H9 (cell line): ENCODE data around the gene CACHD1. TPM values are rescaled to one million over a fixed set of nuclear protein-coding genes. Genes with fewer than 3 reads are reported as not detected.

ENCODE experiments used
- DNase-seq: peaks from one replicate; pipeline ENCODE4 v3.0.0-alpha.2; 2017
- H2AFZ ChIP-seq: one replicate; pipeline ENCODE4 v1.6.1; 2013; ENCODE audit warnings: mild to moderate bottlenecking, low read length, control low read depth, moderate library complexity
- H2AK5ac ChIP-seq: 2 replicates; pipeline ENCODE4 v1.6.1; 2013; ENCODE audit warnings: low read length, control low read depth, mixed read lengths; ENCODE audit not compliant: insufficient read length
- H2BK120ac ChIP-seq: one replicate; pipeline ENCODE4 v1.6.1; 2013; ENCODE audit warnings: low read depth, mild to moderate bottlenecking, low read length, control low read depth, inconsistent platforms; ENCODE audit not compliant: poor library complexity, severe bottlenecking
- H2BK12ac ChIP-seq: 2 replicates; pipeline ENCODE4 v1.6.1; 2013; ENCODE audit warnings: low read length, control low read depth, mixed read lengths, low read depth; ENCODE audit not compliant: insufficient read length
- H2BK15ac ChIP-seq: 2 replicates; pipeline ENCODE4 v1.6.1; 2013; ENCODE audit warnings: low read depth, low read length, control low read depth
- H2BK20ac ChIP-seq: one replicate; pipeline ENCODE4 v1.6.1; 2013; ENCODE audit warnings: low read depth, mild to moderate bottlenecking, low read length, control low read depth, inconsistent platforms; ENCODE audit not compliant: poor library complexity, severe bottlenecking
- H2BK5ac ChIP-seq: 2 replicates; pipeline ENCODE4 v1.6.1; 2013; ENCODE audit warnings: low read length, control low read depth, mixed read lengths; ENCODE audit not compliant: insufficient read length
- H3K14ac ChIP-seq: 2 replicates; pipeline ENCODE4 v1.6.1; 2013; ENCODE audit warnings: low read length, control low read depth; ENCODE audit not compliant: insufficient read depth
- H3K18ac ChIP-seq: 2 replicates; pipeline ENCODE4 v1.6.1; 2013; ENCODE audit warnings: low read depth, mild to moderate bottlenecking, mixed read lengths, low read length, control low read depth; ENCODE audit not compliant: insufficient read length
- H3K23ac ChIP-seq: 2 replicates; pipeline ENCODE4 v1.6.1; 2013; ENCODE audit warnings: low read length, control low read depth, mixed read lengths, low read depth; ENCODE audit not compliant: insufficient read length
- H3K23me2 ChIP-seq: 2 replicates; pipeline ENCODE4 v1.6.1; 2013; ENCODE audit warnings: low read depth, mild to moderate bottlenecking, mixed read lengths, low read length, control low read depth; ENCODE audit not compliant: insufficient read length, poor library complexity, severe bottlenecking
- H3K27ac ChIP-seq: 2 replicates; pipeline ENCODE4 v1.5.1; 2013; ENCODE audit warnings: low read length, control low read depth, mixed read lengths, low read depth; ENCODE audit not compliant: insufficient read length
- H3K27me3 ChIP-seq: 2 replicates; pipeline ENCODE4 v1.6.1; 2013; ENCODE audit warnings: low read length, control low read depth, inconsistent platforms; ENCODE audit not compliant: insufficient read depth
- H3K4ac ChIP-seq: 2 replicates; pipeline ENCODE4 v1.6.1; 2013; ENCODE audit warnings: low read depth, mild to moderate bottlenecking, control low read depth, inconsistent platforms, low read length, moderate library complexity
- H3K4me1 ChIP-seq: 2 replicates; pipeline ENCODE4 v1.6.1; 2013; ENCODE audit warnings: low read length, control low read depth, inconsistent platforms; ENCODE audit not compliant: insufficient read depth
- H3K4me2 ChIP-seq: 2 replicates; pipeline ENCODE4 v1.6.1; 2013; ENCODE audit warnings: low read length, control low read depth, mixed read lengths; ENCODE audit not compliant: insufficient read length, insufficient read depth
- H3K56ac ChIP-seq: 2 replicates; pipeline ENCODE4 v1.6.1; 2013; ENCODE audit warnings: low read depth, mild to moderate bottlenecking, mixed read lengths, low read length, control low read depth; ENCODE audit not compliant: insufficient read length
- H3K79me1 ChIP-seq: 2 replicates; pipeline ENCODE4 v1.6.1; 2013; ENCODE audit warnings: low read depth, mild to moderate bottlenecking, moderate library complexity, low read length, control low read depth, inconsistent platforms; ENCODE audit not compliant: insufficient read depth, poor library complexity, severe bottlenecking
- H3K79me2 ChIP-seq: 2 replicates; pipeline ENCODE4 v1.6.1; 2013; ENCODE audit warnings: low read length, control low read depth, inconsistent platforms; ENCODE audit not compliant: insufficient read depth
- H3K9ac ChIP-seq: 2 replicates; pipeline ENCODE4 v1.6.1; 2013; ENCODE audit warnings: low read length, control low read depth, mixed read lengths; ENCODE audit not compliant: insufficient read length; ENCODE audit errors: extremely low read depth
- H3K9me3 ChIP-seq: one replicate; pipeline ENCODE4 v1.6.1; 2013; ENCODE audit warnings: low read depth, low read length, inconsistent platforms; ENCODE audit not compliant: control insufficient read depth
- H3T11ph ChIP-seq: one replicate; pipeline ENCODE4 v1.6.1; 2013; ENCODE audit warnings: mild to moderate bottlenecking, low read length, control low read depth, inconsistent platforms
- H4K20me1 ChIP-seq: one replicate; pipeline ENCODE4 v1.6.1; 2013; ENCODE audit not compliant: control insufficient read depth, insufficient read length, insufficient read depth
- H4K5ac ChIP-seq: 2 replicates; pipeline ENCODE4 v1.6.1; 2013; ENCODE audit warnings: low read depth, mild to moderate bottlenecking, mixed read lengths, low read length, control low read depth; ENCODE audit not compliant: insufficient read length
- H4K8ac ChIP-seq: replicated peaks from 2 replicates; pipeline ENCODE4 v1.6.1; 2013; ENCODE audit warnings: low read length, control low read depth, mixed read lengths, low read depth; ENCODE audit not compliant: insufficient read length
- H4K91ac ChIP-seq: 2 replicates; pipeline ENCODE4 v1.6.1; 2013; ENCODE audit warnings: low read depth, mild to moderate bottlenecking, moderate library complexity, mixed read lengths, low read length, control low read depth; ENCODE audit not compliant: insufficient read length
- H3K27ac Mint-ChIP-seq, 3 experiments: 2 replicates in 2 of 3; 3 replicates in 1 of 3; pipeline ENCODE4 v1.8.0; 2020 to 2021; ENCODE audit warnings: mixed read lengths in 3 of 3, mild to moderate bottlenecking in 1 of 3, moderate library complexity in 1 of 3
- H3K27me3 Mint-ChIP-seq: 2 replicates; pipeline ENCODE4 v1.8.0; 2021; ENCODE audit warnings: low read depth, mild to moderate bottlenecking, moderate library complexity, mixed read lengths
- H3K36me3 Mint-ChIP-seq, 3 experiments: 2 replicates in 2 of 3; 3 replicates in 1 of 3; pipeline ENCODE4 v1.8.0; 2020 to 2021; ENCODE audit warnings: low read depth in 3 of 3, mixed read lengths in 3 of 3; ENCODE audit not compliant: insufficient read depth in 1 of 3
- H3K4me1 Mint-ChIP-seq, 2 experiments: 2 replicates each; pipeline ENCODE4 v1.8.0; 2020; ENCODE audit warnings: mixed read lengths in 2 of 2
- H3K4me3 Mint-ChIP-seq, 2 experiments: 2 replicates in 1 of 2; 3 replicates in 1 of 2; pipeline ENCODE4 v1.8.0; 2020 to 2021; ENCODE audit warnings: mild to moderate bottlenecking in 2 of 2, mixed read lengths in 2 of 2, moderate library complexity in 1 of 2
- H3K9me3 Mint-ChIP-seq, 2 experiments: 2 replicates in 1 of 2; 3 replicates in 1 of 2; pipeline ENCODE4 v1.8.0; 2020; ENCODE audit warnings: mild to moderate bottlenecking in 2 of 2, mixed read lengths in 2 of 2, moderate library complexity in 1 of 2
- CTCF ChIP-seq: fragments of 200-600 bp; sonication (generic); conservative IDR thresholded peaks from 3 replicates; pipeline ENCODE4 v1.8.0; 2021; ENCODE audit warnings: antibody characterized with exemption, mild to moderate bottlenecking
- WGBS: extraction: QIAGEN DNeasy Blood & Tissue Kit; methylation state at CpG from one replicate; pipeline ENCODE4 v1.1.7; 2013; ENCODE audit warnings: missing lambda C conversion rate, low lambda C conversion rate, mixed read lengths; ENCODE audit not compliant: insufficient read length; ENCODE audit errors: extremely low coverage; 5-methylcytosine and 5-hydroxymethylcytosine counted together
- total RNA-seq: library from RNA; stranded (reverse); gene quantifications from 2 replicates; pipeline ENCODE4 v1.2.1, GENCODE V29; 2021

The CACHD1 gene
- total RNA-seq, 1 experiment from 2014 or later, result 94.2 TPM

- Histone ChIP-seq H3K4ac (no peak overlapping the region), H3K9me3 (no peaks in the 10 kb centered on the region), H2BK12ac (no peak overlapping the region), H2BK5ac (no peak overlapping the region), H3T11ph (no peak overlapping the region), H3K27me3 (no peaks in the 10 kb centered on the region), H3K23ac (no peak overlapping the region), H3K4me1 (peaks cover 19% of the 10 kb centered on the region; the same call in 1 of the 2 replicates), H2AK5ac (no peak overlapping the region), H3K9ac (no peak overlapping the region), H2BK120ac (no peak overlapping the region), H4K5ac (no peak overlapping the region), H3K23me2 (no peaks in the 10 kb centered on the region), H3K79me1 (no peaks in the 10 kb centered on the region), H3K18ac (no peak overlapping the region), H4K8ac (no peak overlapping the region), H2BK15ac (no peak overlapping the region), H2AFZ (no peak overlapping the region), H4K91ac (no peak overlapping the region), H4K20me1 (no peaks in the 10 kb centered on the region), H3K14ac (no peak overlapping the region), H3K56ac (no peak overlapping the region), H3K27ac (no peak overlapping the region), H2BK20ac (no peak overlapping the region), H3K79me2 (no peaks in the 10 kb centered on the region; the same call in 1 of the 2 replicates), H3K4me2 (no peak overlapping the region)
- WGBS, result no CpG with 5 or more reads among the region's 6 CpGs
- TF ChIP-seq CTCF, result no peak
- Mint-ChIP-seq H3K36me3 (peaks cover 1 to 4% (median 3%) of the 10 kb centered on the region in 3 experiments; a peak in 2 of 7 replicates), H3K27ac (no peak overlapping the region; a peak in 1 of 7 replicates), H3K4me1 (peaks cover 85% of the 10 kb centered on the region in 2 experiments), H3K27me3 (no peaks in the 10 kb centered on the region), H3K4me3 (no peak overlapping the region), H3K9me3 (no peaks in the 10 kb centered on the region)
- DNase-seq, result no peak
These were observed 100.4 kb downstream of the CACHD1 start for GRCh38 chr1:64570267-64570855.
